Keratinocyte (primary cell): ENCODE measurements around the gene SKOR1.

Experiments
- CTCF ChIP-seq, 3 experiments: IDR thresholded peaks in 1 of 3; conservative IDR thresholded peaks in 1 of 3; optimal IDR thresholded peaks in 1 of 3; 2 replicates in 2 of 3; 3 replicates in 1 of 3; pipeline versions ENCODE3 to v1.5.1; 2011; ENCODE audit warnings: low read length in 3 of 3, mild to moderate bottlenecking in 3 of 3, moderate library complexity in 2 of 3, control low read depth in 1 of 3, inconsistent platforms in 1 of 3; ENCODE audit not compliant: insufficient read depth in 2 of 3; ENCODE audit errors: extremely low read depth in 1 of 3
- EZH2 ChIP-seq: IDR thresholded peaks from one replicate; pipeline ENCODE4 v1.6.1; 2012; ENCODE audit warnings: inconsistent platforms, mild to moderate bottlenecking, low read length, moderate library complexity

DNA sequence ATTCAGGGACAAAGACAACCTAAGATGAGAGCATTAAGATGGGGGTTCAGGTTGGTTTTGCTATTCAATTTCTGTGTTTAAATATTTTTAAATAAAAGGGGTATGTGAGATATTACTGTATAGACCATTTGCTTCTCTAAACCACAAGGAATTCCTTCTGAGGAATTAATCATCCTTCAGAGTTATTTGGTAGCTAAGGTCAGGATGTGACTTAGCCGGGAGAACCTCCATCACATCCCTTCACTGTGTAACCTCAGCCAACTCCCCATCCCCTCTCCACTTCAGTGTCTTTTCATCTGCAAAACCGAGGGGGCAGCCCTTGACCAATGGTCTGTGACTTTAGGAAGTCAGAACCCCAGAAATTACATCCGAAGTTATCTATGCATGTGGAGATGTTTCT is 48.7 kb upstream of the SKOR1 start:
- TF ChIP-seq CTCF (optimal IDR thresholded peaks at IDR 0.05 in 1 of 3, IDR thresholded peaks at IDR 0.05 in 1 of 3, conservative IDR thresholded peaks at IDR 0.05 in 1 of 3; ENCODE audit: extremely low read depth in 1 of 3, insufficient read depth in 2 of 3, low read length in 3 of 3) (no peak), EZH2 (no peak)
